Astrocyte of the spinal cord (primary cell): ENCODE measurements around the gene STX16.

ENCODE experiments used
- DNase-seq: peaks from one replicate; pipeline ENCODE4 v3.0.0; 2011; ENCODE audit warnings: low read depth, low spot score
- H3K4me3 ChIP-seq: 2 replicates; pipeline ENCODE4 v1.5.1; 2011; ENCODE audit warnings: low read depth, mild to moderate bottlenecking, low read length, moderate library complexity
- in situ Hi-C: cut with HindIII; loops from 2 replicates; pipeline ENCODE4 v1.10.0; 2017; ENCODE audit warnings: low sequenced_read_pairs
- TF ChIP-seq, protein P1 (sequence below): IDR thresholded peaks from 2 replicates; pipeline ENCODE4 v1.5.1; 2012; ENCODE audit warnings: low read depth, mild to moderate bottlenecking, low read length, inconsistent platforms

The STX16 gene

GRCh38 chr20:58660855-58661597 is 9.9 kb downstream of the STX16 start:
- no peak overlapping the region for H3K4me3 ChIP-seq
- DNase-seq = no peak
- TF ChIP-seq, protein P1, sequence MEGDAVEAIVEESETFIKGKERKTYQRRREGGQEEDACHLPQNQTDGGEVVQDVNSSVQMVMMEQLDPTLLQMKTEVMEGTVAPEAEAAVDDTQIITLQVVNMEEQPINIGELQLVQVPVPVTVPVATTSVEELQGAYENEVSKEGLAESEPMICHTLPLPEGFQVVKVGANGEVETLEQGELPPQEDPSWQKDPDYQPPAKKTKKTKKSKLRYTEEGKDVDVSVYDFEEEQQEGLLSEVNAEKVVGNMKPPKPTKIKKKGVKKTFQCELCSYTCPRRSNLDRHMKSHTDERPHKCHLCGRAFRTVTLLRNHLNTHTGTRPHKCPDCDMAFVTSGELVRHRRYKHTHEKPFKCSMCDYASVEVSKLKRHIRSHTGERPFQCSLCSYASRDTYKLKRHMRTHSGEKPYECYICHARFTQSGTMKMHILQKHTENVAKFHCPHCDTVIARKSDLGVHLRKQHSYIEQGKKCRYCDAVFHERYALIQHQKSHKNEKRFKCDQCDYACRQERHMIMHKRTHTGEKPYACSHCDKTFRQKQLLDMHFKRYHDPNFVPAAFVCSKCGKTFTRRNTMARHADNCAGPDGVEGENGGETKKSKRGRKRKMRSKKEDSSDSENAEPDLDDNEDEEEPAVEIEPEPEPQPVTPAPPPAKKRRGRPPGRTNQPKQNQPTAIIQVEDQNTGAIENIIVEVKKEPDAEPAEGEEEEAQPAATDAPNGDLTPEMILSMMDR = no peak
- in situ Hi-C loops = loop anchor here (25.0 kb wide), 1 partner anchor 424 kb away; the partner anchor contains the start of gene ANKRD60

DNA sequence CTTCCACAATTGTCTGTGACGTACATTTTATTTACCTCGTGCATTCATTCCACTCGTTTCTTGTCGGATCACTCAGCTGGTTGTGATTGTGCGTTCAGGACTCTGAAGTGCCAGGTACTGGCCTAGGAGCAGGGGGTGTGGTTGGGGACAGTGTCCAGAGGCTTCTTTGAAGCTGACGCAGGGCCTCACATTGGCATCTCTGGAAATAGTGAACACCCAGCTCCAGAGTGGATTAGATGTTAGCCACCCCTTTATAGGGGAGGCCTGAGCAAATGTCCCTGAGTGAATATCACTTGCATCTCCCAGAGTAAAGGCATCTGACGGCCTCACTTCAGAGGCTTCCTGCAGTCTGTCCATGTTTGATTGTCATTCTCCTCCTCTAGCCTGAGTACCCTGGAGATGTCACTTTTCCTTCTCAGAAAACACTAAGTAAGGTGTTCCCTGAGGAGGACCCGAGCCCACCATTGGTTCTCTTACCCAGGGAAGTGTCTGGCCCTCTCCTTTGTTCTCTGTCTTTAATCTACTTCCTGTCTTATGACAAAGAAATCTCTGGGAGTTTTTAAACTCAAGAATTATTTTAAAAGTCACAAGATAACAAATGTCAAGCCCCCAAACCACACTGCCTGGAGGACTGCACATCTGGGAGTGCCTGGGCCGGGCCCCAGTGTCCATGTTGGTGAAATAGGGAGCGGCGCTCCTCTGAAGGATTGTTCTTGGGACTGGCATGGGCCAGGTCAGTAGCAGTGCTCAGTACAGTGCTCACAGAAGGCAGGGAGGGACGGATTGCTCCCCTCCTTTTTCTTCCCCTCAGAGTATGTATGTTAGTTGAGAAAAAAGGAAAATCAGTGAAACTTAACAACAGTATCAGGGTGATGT is 10.8 kb downstream of the STX16 start:
- H3K4me3 ChIP-seq = no peak overlapping the region
- in situ Hi-C loops = loop anchor here (25.0 kb wide), 1 partner anchor 425 kb away; the partner anchor contains the start of gene ANKRD60
- TF ChIP-seq, protein P1 = no peak
- no peak for DNase-seq

- no peak overlapping the region for H3K4me3 ChIP-seq
- no peak for DNase-seq
- TF ChIP-seq, protein P1 = no peak
- in situ Hi-C loops = loop anchor here (25.0 kb wide), 1 partner anchor 427 kb away; the partner anchor contains the start of gene ANKRD60
Measured at GRCh38 chr20:58664331-58664730, 13.2 kb downstream of the STX16 start.

DNA sequence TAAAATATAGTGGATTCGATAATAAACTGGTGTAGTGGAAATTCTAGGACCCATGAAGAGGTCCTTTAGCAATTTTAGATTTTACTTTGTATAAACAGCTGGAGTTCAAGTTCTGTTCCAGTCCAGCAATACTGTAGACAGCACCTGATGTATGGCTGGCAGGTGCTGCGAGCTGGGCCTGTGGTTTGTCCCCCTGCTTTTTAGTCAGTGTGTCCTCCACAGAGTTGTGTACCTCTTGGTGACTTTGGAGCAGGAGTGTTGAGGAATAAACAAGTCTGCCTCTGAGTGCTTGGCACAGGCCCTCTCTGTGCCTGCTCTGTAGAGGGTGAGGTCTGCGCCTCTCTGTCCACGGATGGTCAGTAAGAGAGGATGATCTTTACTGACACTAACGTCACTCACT is 13.8 kb downstream of the STX16 start:
- H3K4me3 ChIP-seq = no peak overlapping the region
- TF ChIP-seq, protein P1 = no peak
- no peak for DNase-seq
- in situ Hi-C loops = loop anchor here (25.0 kb wide), 1 partner anchor 428 kb away; the partner anchor contains the start of gene ANKRD60

DNA sequence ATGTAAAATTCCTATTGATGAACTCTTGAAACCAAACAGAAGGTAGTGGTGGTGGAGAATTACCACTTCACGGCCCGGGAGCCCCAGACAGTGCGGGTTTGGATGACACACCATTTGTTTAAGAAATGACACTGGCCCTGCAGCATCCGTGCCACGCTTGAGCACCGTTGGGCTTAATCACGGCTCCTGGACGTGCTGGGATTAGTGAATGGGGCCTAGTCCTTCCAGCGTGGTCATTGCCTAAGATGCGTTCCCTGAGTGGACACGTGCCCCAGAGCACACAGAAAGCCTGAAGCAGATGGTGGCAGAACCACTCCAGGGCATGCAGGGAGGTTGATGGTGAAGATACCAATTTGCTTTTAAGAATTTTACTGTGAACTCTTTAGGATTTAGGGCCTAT is 14.5 kb downstream of the STX16 start:
- in situ Hi-C loops = loop anchor here (25.0 kb wide), 1 partner anchor 428 kb away; the partner anchor contains the start of gene ANKRD60
- no peak for DNase-seq
- TF ChIP-seq, protein P1 = no peak
- no peak overlapping the region for H3K4me3 ChIP-seq

GRCh38 chr20:58666702-58667101 is 15.6 kb downstream of the STX16 start:
- DNase-seq = no peak
- in situ Hi-C loops = loop anchor here (25.0 kb wide), 1 partner anchor 429 kb away; the partner anchor contains the start of gene ANKRD60
- no peak overlapping the region for H3K4me3 ChIP-seq
- TF ChIP-seq, protein P1 = no peak
